OCI-LY7 (cell line): ENCODE data around the gene HOXB3.

Experiments used
- EZH2phosphoT487 ChIP-seq: fragments of 200-600 bp; sonication (generic); IDR thresholded peaks from 2 replicates; pipeline ENCODE4 v1.6.1; 2018; ENCODE audit warnings: low read depth, borderline replicate concordance, mild to moderate bottlenecking, mixed run types, antibody characterized with exemption, low read length, moderate library complexity, mixed read lengths
- TF ChIP-seq, protein P1 (sequence below): fragments of 200-600 bp; sonication (generic); conservative IDR thresholded peaks from 2 replicates; pipeline ENCODE4 v1.5.1; 2014; ENCODE audit warnings: mild to moderate bottlenecking, antibody characterized with exemption, low read length, moderate library complexity, mixed read lengths

DNA sequence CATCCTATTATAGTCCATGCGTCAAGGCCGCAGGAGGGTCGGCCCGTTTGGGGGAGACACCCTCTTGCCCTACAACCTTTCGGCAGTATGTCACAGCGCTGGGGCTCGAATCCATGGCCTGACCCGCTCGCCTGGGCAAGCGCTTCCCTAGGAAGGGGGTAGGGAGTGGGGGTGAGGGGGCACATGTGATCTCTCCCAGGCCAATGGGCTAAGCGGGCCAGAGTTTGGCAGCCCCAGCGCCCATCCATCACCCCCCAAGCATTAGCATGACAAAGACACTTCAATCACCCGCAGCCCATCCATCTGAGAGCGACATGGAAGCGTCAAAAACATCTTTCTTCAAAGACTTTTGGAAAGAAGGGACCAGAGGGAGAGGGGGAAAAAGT is 59.2 kb downstream of the HOXB3 start, which contains the start of gene HOXB1:
- TF ChIP-seq, protein P1, sequence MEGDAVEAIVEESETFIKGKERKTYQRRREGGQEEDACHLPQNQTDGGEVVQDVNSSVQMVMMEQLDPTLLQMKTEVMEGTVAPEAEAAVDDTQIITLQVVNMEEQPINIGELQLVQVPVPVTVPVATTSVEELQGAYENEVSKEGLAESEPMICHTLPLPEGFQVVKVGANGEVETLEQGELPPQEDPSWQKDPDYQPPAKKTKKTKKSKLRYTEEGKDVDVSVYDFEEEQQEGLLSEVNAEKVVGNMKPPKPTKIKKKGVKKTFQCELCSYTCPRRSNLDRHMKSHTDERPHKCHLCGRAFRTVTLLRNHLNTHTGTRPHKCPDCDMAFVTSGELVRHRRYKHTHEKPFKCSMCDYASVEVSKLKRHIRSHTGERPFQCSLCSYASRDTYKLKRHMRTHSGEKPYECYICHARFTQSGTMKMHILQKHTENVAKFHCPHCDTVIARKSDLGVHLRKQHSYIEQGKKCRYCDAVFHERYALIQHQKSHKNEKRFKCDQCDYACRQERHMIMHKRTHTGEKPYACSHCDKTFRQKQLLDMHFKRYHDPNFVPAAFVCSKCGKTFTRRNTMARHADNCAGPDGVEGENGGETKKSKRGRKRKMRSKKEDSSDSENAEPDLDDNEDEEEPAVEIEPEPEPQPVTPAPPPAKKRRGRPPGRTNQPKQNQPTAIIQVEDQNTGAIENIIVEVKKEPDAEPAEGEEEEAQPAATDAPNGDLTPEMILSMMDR, result no peak
- TF ChIP-seq EZH2phosphoT487, result no peak
